ENCODE results near the gene AGRN.

AGRN gene

DNA sequence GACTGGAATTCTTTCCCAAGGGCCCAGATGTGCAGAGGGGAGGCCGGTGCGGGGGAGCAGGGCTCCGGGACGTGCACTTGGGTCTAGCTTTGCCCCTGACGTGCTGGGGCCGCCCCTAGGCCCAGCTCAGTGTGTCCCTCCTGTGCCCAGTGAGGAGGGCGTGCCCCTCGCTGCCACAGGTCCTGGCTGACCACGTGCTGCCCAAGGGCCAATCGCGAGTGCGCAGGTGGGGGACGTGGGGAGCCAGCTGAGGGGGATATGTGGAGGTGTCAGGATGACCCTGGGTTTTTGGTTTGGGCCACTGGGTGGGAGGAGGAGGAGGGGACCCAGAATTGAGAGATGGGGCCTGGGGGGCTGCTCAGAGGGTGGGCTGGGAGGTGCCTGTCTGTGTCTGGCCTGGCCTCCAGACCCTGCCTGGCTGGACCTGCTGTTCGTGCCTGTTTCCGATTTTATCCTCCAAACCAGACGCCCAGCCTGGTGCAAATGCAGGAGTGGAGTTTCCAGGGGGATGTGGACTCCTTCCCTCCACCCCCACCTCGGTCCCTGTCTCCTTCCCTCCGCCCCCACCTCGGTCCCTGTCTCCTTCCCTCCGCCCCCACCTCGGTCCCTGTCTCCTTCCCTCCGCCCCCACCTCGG is 60.3 kb downstream of the AGRN start:
- DNase-seq (ENCODE audit: low read depth in 2 of 2): no peak

DNA sequence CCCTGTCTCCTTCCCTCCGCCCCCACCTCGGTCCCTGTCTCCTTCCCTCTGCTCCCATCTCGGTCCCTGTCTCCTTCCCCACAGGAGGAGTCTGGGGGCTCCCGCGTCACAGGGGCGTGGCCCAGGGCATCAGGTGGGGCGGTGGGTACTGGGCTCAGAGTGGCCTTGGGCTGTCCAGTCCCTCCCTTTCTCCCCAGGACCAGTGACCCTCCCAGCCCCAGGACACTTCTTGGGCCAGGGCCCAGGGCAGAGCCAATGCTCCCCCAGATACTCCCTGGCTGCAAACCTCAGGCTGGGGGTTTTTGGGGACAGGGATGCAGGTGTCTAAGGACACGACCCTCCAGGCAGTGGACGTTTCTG is 61.0 kb downstream of the AGRN start:
- no peak for DNase-seq (ENCODE audit: low read depth in 2 of 2)

DNA sequence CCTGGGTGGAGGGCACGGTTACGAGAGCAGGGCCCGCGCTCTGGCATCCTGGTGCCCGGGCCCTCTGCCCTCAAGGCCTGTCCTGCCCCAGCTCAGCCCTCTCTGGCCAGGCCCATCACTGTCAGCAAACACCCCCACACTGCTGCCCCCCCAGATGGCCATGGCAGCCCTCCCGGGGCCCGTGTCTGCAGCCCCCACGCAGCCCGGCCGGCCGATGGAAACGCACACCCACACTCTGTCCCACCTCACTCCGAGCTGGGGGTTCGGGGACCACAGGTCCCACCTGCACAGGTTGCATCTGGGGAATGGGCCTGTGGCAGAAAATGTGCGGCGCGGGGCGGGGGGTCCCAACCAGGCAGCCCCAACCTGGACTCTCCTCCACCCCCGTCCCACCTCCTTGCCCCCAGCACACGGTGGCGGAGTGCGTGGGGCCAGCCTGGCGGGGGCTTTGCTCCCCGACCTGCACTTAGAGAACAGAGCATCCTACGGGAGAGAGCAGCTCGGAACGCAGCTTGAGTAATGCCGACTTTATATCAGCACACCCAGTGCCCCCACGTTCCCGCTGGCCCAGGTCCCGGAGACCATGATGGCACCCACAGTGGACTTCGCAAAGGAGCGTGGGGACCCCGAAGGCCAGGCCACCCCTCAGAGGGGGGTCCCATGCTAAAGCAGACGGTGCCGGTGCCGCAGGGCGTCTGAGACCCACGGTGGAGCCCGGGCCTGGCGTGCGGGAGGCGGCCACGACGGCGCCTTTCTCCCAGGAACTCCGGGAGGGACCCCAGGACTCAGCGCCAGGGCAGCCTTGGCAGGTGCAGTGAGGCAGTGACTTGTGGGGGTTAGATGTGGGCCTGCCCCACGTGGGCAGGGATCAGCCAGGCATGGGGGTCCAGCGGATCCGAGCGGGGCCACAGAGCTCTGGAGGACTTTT is 61.7 kb downstream of the AGRN start:
- DNase-seq (ENCODE audit: low read depth in 2 of 2): no peak

DNA sequence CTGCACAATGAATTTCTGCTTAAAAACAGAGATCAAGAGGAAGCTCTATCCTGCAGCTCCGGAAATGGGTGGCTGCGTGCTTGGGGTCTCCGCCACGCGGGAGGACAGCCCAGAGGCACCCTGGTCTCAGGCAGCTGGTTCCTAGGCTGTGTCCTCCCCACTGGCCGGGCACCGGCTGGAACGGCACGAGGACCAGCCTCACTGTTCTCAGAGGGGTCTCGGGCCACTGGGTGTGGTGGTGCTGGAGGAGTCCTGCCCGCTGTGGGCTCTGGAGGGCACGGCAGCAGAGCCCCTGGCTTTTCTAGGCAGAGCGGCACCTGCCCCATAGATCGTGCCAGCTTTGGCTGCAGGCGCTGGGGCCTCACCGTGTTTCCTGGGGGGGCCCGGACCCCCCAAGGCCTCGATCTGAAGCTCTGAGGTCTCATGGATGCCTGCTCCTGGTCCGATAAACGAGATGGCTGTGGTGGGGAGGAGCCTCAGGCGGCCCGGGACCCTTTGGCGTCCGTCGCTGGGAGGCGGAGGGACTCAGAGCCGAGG is 62.4 kb downstream of the AGRN start:
- no peak for DNase-seq (ENCODE audit: low read depth in 2 of 2)

DNA sequence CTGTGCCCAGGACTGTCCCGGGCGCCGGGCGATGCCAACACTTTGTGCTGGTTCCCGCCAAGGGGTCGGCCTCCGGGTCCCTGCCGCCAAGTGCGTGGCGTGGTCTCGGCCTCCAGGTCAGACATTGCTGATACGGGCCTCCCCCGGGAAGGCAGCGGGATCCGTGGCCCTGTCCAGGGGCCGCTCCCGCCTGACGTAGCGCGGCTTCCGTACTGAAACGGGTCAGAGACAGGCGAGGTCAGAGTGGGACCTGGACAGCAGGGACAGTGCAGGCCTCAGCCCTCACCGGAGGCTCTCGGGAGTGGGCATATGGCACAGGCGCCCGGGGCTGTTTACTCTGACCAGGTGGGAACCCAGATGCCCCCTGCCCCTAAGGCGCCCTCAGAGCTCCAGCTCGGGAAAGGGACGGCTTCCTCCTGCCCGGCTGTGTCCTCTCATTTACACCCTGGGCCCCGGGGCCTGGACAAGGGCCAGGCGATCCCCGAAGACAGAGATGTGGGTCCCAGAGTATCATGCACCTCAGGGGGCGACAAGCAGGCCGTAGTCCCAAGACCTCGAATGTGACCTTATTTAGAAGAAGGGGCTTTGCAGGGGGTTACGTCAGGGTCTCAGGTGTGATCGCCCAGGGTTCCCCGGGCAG is 63.0 kb downstream of the AGRN start:
- no peak for DNase-seq (ENCODE audit: low read depth in 2 of 2)

DNA sequence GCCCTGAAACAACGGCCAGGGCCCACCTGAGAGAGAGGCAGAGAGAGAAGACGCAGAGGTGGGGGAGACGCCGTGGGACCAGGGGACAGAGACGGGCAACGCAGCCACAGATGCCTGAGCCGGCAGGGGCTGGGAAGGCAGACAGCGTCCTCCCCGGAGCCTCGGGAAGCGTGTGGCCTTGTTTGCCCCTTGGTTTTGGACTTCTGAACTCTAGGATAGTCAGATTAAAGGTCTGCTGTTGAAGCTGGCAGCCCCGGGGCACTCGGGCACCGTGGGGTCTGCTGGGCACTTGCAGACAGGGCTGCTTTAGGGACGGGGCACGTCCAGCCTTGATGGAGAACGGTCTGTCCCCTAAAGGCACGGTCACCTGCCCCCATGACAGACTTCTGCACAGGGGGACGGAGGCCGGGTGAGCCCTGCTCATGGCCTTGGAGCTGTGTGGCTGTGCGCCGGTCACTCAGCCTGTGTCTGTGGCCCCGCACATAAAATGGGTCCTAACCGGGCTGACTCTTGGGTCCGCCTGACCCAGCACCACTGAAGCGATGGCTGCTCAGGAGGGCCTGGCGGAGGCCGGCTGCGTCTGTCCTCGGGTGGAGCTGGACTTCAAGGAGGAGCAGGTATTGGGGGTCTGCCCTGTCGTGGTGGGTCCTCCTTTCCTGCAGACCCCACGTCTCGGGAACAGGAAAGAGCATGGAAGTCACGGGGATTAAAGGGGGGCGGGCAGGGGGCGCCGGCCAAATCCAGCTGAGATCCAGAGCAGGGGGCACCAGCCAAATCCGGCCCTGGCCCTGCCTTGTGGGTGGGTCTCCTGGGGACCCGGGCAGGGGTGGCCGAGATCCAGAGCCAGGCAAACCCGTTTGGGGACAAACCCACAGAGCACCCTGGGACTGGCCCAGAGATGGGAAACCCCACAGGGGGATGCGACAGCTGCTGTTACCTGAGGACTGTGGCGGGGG is 63.8 kb downstream of the AGRN start:
- DNase-seq (ENCODE audit: low read depth in 2 of 2): no peak

DNA sequence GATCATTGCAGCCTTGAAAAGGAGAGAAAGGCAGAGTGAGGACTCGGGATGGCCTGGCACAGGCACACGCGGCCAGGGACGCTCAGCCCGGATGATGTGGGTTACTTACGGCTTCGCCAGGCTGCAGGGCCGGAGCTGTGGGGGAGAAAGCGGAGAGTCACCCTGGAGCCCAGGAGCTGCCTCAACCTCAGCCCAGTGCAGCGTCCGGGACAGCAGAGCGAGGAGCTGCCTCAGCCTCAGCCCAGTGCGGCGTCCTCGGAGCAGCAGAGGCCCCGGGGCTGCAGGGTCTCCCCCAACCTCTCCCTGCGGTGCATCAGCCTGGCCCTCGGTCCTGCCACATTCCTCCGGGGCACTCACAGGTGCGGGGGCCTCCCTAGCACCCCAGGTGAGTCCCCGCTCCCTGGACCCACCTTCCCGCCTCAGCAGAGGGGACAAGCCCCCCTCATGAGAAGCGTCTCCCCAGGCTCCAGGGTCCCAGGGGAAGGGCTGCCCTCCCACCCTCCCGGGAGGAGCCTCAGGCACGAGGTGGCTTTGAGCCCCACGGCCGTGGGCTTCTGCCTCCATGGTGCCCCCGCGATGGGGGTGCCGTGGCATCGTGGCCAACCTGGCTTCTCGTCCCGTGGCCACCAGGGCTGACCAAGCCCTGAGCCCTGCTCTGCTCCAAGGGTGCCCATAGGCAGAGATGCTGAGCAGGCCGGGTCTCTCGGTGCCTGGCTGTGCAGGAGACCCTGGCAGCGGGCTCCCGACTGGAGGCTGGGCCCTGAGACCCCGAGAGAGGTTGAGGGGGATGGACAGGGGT is 64.7 kb downstream of the AGRN start:
- DNase-seq (ENCODE audit: low read depth in 2 of 2): no peak

DNA sequence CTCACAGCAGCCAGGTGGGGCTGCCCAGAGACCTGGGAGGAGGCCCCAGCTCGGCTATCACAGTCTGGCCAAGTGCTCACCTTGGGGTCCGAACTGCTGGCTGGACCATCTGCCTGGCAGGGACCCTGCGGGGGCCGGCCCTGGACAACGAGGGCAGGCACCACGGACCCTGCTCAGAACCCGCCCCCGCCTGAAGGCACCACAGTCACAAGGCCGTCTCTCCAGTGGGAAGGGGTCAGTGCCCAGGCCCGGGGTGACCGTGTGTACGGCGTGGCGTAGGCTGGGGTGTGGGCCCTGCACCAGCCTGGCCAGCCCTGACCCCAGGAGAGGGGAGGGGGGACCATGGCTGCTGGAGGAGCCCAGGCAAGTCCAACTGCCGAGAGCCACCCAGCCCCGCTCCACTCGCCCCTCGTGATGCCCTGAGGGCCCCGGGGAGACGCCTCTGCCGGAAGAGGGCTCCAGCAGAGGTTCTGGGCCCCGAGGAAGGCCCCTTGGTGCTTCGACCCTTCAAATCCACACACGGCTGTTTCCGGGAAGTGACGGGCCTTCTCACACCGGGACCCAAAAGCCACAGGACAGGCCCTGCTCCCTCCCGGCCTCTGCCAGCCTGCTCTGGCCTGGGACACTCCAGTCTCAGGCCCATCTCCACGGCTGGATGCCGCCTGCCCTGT is 65.4 kb downstream of the AGRN start:
- no peak for DNase-seq (ENCODE audit: low read depth in 2 of 2)

DNA sequence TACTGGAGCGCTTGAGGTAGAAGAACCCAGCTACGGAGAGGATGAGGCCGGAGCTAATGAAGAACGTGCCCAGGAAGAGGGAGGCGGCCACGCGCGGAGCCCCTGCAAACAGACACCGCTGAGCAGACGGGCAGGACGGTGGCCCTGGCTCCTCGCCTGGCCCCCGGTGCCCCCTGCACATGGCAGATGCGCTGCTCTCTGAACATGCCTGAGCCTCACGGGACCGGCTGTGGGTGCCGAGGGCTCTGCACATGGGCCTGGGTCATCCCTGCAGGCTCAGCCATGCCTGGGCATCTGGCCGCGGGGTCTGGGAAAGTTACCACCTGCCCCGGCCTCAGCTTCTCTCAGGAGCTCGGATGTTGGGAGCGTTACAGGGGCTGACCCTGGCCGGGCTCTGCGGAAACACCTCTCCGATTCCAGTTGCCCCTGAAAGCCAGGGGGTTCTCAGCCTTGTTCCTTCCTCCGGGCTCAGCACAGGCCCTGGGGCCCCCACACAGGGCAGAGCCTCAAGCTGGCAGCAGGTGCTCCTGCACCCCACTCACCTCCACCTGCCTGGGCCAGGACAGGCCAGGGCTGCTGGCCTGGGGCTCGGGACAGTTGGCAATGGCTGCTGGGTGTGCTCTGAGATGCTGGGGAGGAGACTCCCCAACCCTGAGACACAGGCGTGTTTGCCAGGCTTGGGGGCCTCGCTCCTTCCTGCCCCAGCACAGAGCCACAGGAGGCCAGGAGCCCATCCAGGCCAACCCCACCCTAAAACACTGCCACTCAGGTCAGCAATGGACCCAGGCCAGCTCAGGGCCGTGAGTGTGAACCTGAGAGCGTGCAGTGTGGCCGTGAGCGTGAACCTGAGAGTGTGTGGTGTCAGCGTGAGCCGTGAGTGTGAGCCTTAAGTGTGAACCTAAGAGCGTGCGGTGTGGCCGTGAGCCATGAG is 66.3 kb downstream of the AGRN start:
- DNase-seq (ENCODE audit: low read depth in 2 of 2): no peak

DNA sequence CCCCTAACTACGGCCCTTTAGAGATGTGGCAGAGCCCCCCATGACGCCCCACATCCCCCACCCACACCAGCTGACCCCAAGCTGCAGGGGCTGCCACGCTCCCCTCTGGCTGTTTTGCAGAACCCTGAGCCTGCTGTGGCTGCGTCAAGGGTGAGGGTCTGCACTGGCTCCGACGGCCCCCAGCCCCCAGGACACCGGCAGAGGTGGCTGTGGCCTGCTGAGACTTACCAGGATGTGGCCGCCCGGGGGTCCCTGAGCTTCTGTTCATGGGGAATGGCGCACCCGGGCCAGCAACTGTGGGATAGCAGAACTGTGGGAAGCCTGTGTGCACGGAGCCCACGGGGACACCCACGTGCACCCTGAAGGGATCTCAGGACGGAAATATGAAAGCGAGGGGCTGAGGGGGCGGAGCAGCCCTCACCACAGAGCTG is 67.0 kb downstream of the AGRN start:
- DNase-seq (ENCODE audit: low read depth in 2 of 2): no peak

DNA sequence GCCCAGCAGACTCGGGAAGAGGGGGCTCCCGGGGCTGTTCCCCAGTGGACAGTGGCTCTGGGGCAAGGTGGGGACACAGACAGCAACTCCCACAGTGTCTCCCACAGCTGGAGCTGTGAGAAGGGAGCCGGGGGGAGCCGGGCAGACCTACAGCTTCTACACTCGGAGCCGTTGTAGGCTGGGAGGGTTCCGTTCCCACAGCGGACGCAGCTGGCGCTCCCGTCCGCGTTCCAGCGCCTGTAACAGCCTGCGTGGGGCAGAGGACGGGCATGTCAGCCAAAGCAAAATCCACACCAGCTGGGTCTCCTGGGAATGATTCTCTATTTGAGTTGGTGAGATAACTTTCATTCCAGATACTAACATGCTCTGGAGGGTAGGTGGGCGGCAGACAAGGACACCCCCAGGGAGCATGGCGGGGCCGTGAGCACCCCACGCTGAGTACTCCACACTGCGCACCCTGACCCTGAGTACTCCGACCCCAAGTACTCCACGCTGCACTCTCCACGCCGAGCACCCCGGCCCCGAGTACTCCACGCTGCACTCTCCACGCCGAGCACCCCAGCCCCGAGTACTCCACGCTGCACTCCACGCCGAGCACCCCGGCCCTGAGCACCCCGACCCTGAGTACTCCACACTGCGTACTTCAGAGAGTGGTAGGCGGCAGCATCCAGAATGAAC is 67.6 kb downstream of the AGRN start:
- DNase-seq (ENCODE audit: low read depth in 2 of 2): no peak

DNA sequence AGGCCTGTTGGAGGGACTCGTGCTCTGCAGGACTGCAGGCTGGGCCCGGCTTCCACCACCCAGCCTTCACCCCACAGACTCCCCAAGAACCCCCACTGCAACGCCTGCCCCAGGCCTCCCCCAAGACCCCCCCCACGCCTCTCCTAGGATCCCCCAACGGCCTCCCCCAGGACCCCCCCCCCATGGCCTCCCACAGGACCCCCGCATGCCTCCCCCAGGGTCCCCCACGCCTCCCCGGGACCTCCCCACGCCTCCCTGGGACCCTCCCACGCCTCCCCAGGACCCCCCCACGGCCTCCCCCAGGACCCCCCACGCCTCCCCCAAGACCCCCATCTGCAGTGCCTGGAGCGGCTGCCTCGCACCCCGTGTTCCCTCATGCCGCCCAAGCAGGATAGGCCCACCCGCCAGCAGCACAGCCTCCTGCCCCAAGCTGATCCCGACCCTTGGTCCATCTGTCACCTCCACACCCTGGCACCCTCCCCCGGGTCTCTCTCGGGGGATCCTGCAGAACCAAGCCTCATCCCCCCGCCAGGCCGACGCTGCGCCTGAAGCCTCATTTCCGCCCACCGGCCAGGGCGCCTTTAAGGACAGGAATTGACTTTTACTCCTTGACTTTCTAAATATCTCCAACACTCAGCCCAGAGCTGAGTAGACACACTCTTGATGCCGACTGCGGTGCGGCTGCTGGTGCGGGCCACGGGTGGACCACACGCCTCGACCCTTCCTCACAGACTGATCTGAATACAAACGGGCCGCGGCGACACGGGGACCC is 68.3 kb downstream of the AGRN start:
- no peak for DNase-seq (ENCODE audit: low read depth in 2 of 2)

DNA sequence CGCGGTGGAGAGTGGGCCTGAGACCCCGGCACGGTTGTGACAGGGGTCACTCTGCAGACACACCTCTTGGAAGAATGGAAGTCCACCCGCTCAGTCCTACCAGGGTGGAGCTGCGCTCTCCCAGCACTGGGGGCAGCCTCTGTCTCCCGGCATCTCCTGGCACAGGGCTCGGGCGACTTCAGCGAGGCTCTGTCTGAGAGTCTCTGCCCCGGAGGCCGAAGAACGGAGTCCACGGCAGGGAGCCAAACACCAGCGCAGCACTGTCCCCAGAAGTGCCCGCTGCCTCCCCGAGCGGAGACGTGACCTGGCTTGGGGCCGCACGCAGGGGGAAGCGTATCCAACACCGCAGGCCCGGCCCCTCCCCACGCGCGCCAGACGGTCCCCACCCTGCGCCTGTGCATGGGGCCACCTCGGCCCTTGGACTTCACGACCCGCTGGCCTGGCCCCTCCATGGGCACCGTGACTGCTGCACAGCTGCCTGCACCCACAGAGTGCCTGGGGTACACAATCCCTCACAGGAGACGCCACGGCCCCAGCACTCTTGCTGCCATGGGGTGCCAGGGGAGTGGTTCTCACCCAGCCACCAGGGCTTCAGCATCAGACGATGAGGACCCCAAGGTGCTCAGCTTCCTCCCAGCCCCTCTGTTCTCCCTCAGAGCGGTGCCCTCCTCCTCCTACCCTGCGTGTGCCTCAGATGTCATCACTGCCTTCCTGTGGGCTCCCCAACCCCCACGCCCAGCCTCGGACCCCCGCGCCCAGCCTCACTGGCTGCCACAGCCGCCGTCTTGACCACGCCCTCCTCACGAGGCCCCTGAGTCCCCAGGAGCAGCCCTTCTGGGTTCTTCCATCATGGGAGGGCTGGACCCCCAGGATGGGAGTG is 69.1 kb downstream of the AGRN start:
- no peak for DNase-seq (ENCODE audit: low read depth in 2 of 2)

DNA sequence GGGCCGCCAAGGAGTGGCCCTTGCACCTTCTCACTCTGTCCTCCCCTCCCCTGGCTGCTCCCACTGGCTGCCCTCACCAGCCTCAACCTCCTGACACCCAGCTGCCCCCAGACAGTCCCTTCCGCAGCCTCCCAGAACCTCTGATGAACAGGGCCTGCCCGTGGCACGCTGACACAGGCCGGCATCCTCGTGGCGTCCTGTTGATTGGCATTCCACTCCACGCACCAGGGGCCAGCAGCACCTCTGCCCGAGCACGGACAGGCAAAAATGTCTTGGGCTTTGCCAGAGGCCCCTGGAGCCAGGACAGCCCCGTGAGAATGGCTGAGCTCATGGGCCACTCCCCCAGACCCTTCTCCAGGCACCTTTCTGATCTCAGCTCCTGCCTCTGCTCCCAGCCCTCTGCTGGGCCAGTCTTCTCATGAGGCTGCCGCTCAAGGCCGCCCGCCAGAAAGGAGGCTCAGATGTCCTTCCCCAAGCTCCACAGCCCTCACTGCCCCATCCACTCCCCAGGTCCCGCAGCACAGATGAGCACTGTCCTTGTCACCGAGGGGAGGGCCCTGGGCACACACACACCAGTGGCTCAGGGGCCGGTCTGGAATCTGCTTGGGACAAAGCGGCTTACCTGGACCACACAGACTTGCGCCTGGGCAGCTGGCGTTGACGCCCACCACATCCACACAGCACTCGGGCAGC is 70.0 kb downstream of the AGRN start:
- DNase-seq (ENCODE audit: low read depth in 2 of 2): no peak

DNA sequence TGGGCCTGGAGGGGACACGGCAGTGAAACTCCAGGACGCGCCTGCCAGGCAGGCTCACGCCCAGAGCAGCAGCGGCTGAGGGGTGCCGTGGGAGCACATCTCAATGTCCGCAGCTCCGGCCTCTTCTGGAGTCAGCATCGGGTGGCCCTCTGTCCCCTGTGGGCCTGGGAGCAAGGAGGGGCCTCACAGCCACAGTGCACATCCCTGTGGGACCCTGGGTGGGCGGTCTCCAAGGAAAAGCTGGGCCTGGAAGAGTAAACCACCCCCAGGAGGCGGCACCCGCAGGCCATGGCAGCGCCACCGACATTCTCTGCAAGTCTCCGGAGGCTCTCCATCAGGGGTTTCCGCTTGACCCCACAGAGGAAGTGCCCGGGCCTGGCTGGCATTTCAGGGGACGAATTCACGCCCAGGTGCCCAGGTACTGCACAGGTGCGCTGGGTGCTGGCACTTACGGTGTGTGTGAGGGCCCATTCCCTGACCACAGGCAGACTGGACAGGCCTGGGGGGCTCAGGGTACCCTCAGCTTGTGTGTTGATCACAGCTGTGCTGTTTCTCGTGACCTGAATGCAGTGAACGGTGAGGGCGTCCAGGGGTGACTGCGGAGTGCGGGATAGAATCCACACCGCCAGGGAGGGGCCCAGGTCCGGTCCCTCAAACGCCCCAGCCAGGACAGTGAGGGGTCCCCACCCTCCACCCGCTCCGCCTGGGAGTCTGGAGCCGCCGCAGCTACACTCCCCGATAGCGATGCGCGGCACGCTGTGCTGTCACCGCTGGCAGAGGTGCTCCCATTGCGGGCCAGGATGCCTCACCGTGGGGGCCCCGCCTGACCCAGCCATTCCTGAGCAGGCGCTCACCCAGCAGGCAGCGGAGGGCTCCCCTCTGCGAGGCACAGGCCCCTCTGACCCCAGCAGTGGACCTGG is 70.8 kb downstream of the AGRN start:
- no peak for DNase-seq (ENCODE audit: low read depth in 2 of 2)

Data from stimulated activated CD8-positive, alpha-beta memory T cell treated with anti-CD3 and anti-CD28 coated beads, Interleukin-7, amount 100 ng/mL, for 4 hours (primary cell).